Adrenal gland (tissue), 5 donors: ENCODE measurements around the gene SYNE4.

Source experiments
- POLR2A ChIP-seq, 2 donors: fragments of 450-650 bp; IDR thresholded peaks; one replicate each; pipeline ENCODE4 v1.6.1; 2017; ENCODE audit warnings: antibody characterized with exemption in 2 of 2, mild to moderate bottlenecking in 2 of 2, moderate library complexity in 1 of 2
- TF ChIP-seq, protein P1 (sequence below), 6 experiments: fragments of 450-650 bp in 4 of 6; fragments of 200-600 bp in 2 of 6; sonication (generic) in 1 of 6; IDR thresholded peaks; 1 replicate in 5 of 6; 2 replicates in 1 of 6; pipeline versions ENCODE4 v1.5.1 to v1.8.0; 2016 to 2021; ENCODE audit warnings: antibody characterized with exemption in 6 of 6, mild to moderate bottlenecking in 2 of 6, moderate library complexity in 1 of 6
- donor health status: DM: no; HTN: no; CAD: no.

DNA sequence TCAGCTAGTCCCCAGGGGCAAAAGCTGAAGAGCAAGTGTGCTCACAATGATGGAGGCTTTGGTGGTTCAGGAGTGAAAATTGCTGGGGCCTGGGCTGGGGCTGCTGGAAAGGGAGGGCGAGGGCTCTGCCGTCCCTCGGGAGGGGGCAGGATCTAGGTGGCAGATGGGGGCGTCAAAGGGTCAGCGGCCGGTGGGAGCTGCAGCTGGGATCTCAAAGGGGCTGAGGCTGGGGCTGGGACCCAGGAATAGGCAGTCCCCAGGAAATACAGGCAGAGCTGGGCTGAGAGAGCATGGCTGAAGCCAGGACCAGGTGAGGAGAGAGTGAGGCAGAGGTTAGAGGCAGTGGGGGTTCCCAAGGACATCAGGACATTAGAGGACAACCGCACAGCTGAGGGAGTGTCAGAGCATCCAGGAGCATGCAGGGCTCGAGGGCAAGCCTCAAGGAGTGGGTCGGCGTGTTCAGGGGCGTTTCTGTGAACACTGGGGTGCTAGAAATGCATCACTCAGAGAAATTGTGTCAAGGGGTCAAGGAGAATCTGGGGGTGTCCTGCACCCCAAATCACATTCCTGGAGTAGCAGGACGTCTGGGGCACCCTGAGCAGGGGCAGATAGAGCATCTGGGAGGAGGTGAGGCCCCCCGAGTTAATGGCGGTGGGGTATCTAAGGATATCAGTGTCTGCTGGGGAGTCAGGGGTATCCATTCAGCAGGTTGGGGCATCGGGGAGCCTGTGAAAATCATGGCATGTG lies 1.2 kb upstream of the SYNE4 start:
- no peak for TF ChIP-seq POLR2A (IDR thresholded peaks at IDR 0.05)
- TF ChIP-seq, protein P1, sequence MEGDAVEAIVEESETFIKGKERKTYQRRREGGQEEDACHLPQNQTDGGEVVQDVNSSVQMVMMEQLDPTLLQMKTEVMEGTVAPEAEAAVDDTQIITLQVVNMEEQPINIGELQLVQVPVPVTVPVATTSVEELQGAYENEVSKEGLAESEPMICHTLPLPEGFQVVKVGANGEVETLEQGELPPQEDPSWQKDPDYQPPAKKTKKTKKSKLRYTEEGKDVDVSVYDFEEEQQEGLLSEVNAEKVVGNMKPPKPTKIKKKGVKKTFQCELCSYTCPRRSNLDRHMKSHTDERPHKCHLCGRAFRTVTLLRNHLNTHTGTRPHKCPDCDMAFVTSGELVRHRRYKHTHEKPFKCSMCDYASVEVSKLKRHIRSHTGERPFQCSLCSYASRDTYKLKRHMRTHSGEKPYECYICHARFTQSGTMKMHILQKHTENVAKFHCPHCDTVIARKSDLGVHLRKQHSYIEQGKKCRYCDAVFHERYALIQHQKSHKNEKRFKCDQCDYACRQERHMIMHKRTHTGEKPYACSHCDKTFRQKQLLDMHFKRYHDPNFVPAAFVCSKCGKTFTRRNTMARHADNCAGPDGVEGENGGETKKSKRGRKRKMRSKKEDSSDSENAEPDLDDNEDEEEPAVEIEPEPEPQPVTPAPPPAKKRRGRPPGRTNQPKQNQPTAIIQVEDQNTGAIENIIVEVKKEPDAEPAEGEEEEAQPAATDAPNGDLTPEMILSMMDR (IDR thresholded peaks at IDR 0.05) = no peak
